OCI-LY1 (cell line): Measurements from ENCODE around the gene TRAPPC2L.

Source experiments
- CTCF ChIP-seq: fragments of 200-600 bp; sonication (generic), shearing (Covaris generic); IDR thresholded peaks from 2 replicates; pipeline ENCODE4 v1.5.1; 2017; ENCODE audit warnings: mild to moderate bottlenecking, antibody characterized with exemption, low read length, moderate library complexity, mixed read lengths
- EZH2 ChIP-seq: fragments of 200-600 bp; sonication (generic), shearing (Covaris generic); IDR thresholded peaks from 2 replicates; pipeline ENCODE4 v1.8.0; 2017; ENCODE audit warnings: borderline replicate concordance, mixed run types, mild to moderate bottlenecking, antibody characterized with exemption, low read length, moderate library complexity, mixed read lengths

DNA sequence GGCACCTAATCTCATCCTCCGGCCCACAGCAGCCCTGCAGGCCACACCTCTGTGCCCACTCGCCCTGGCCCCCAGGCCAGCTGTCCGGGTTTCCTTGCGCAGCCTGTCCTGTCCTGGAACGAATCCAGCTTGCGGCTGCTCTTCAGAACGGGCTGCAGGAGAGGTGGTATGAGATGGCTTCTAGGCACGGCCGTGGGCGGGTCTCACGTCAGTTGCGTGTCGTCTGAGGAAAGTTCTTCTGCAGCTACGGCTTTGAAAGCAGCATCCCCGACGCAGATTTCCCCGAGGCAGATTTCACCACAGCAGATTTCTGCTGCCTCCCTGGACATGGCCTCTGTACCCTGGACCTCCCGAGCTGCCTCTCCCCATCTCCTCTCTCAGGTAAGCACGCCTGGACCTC lies 18.4 kb upstream of the TRAPPC2L start:
- TF ChIP-seq CTCF (no peak), EZH2 (no peak)
